Brain microvascular endothelial cell (primary cell): ENCODE data around the gene TMEM143.
A peak's percentile ranks its signal among the peaks of the same experiment; 100 is the strongest.

Source experiments
- DNase-seq: peaks from one replicate; pipeline ENCODE4 v3.0.0-alpha.2; 2020
- H3K27ac ChIP-seq: fragments of 250-450 bp; sonication (Bioruptor Pico); 2 replicates; pipeline ENCODE4 v1.5.1; 2020; ENCODE audit warnings: mild to moderate bottlenecking, moderate library complexity
- H3K27me3 ChIP-seq: fragments of 250-450 bp; sonication (Bioruptor Pico); replicated peaks from 2 replicates; pipeline ENCODE4 v1.5.1; 2020; ENCODE audit warnings: mild to moderate bottlenecking
- H3K36me3 ChIP-seq: fragments of 250-450 bp; sonication (Bioruptor Pico); replicated peaks from 2 replicates; pipeline ENCODE4 v1.5.1; 2020; ENCODE audit warnings: mild to moderate bottlenecking
- H3K4me3 ChIP-seq: 2 replicates; pipeline ENCODE4 v1.5.1; 2011; ENCODE audit warnings: low read depth, mild to moderate bottlenecking, control low read depth, low read length, moderate library complexity
- in situ Hi-C: cut with HindIII; loops from 2 replicates; pipeline ENCODE4 v1.10.0; 2017; ENCODE audit warnings: low sequenced_read_pairs, low pct_ligation_motif_present
- TF ChIP-seq, protein P1 (sequence below): IDR thresholded peaks from 2 replicates; pipeline ENCODE4 v1.5.1; 2011; ENCODE audit warnings: low read depth, mild to moderate bottlenecking, moderate library complexity, low read length, control low read depth, inconsistent platforms; ENCODE audit errors: missing control alignments

TMEM143 gene

DNA sequence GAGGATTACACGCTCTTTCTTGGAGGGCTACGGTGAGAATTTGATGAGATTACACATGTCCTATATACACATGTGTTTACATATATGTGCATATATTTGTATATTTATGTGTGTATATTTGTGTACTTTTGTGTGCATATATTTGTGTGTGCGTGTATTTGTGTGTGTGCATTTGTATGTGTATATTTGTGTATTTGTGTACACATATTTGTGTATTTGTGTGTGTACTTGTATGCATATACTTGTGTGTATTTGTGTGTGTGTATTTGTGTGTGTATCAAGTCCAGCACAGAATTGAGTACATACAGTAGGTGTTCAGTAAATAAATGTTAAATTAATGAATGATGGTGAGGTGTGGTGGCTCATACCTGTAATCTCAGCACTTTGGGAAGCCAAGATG lies 1.8 kb downstream of the TMEM143 start:
- in situ Hi-C loops, result no loop called here
- TF ChIP-seq, protein P1, sequence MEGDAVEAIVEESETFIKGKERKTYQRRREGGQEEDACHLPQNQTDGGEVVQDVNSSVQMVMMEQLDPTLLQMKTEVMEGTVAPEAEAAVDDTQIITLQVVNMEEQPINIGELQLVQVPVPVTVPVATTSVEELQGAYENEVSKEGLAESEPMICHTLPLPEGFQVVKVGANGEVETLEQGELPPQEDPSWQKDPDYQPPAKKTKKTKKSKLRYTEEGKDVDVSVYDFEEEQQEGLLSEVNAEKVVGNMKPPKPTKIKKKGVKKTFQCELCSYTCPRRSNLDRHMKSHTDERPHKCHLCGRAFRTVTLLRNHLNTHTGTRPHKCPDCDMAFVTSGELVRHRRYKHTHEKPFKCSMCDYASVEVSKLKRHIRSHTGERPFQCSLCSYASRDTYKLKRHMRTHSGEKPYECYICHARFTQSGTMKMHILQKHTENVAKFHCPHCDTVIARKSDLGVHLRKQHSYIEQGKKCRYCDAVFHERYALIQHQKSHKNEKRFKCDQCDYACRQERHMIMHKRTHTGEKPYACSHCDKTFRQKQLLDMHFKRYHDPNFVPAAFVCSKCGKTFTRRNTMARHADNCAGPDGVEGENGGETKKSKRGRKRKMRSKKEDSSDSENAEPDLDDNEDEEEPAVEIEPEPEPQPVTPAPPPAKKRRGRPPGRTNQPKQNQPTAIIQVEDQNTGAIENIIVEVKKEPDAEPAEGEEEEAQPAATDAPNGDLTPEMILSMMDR, result no peak
- Histone ChIP-seq H3K27me3 (no peaks in the 10 kb centered on the region), H3K4me3 (no peak overlapping the region), H3K36me3 (no peaks in the 10 kb centered on the region), H3K27ac (no peak overlapping the region)
- no peak for DNase-seq

DNA sequence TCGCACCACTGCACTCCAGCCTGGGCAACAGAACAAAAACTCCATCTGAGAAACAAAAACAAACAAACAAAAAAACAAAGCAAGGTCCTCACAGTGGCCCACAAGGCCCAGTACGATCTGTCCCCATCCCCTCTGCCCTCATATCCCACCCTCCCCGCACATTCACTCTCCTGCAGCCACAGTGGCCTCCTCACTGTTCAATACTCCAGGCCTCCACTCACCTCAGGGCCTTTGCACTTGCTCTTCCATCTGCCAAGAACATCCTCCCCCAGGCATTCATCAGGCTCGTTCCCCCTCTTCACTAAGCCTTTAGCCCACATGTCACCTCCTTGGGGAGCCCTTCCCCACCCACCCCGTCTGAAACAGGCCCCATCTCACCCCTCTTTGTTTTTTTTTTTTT lies 4.6 kb downstream of the TMEM143 start:
- in situ Hi-C loops, result no loop called here
- TF ChIP-seq, protein P1, result no peak
- Histone ChIP-seq H3K27me3 (no peaks in the 10 kb centered on the region), H3K4me3 (no peak overlapping the region), H3K27ac (no peak overlapping the region), H3K36me3 (no peaks in the 10 kb centered on the region)
- no peak for DNase-seq

DNA sequence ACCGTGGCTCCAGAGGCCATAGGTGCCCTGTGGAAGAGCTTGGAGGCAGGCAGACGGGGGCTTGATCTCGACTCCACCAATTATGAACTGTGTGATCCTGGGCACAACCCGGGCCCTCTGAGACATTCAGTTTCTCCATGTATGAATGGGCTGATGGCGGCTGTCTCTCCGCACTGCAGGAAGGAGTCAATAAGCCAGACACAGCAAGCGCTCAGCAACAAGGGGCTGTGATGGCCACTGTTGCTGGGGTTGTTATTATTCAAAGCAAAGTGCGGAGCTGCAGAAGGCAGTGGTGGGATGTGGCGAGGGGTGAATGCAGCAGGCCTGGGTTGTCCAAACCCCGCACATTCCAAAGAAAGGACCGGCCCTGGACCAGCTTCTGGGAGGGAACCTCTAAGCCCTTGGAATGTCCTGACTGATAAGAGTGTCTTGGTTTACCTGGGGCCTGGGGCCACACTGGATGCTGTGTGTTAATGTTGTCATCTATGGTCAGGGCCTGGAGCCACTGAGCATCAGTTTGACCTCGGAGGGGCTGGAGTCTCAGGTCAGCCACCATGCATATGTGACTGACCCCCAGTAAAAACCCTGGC lies 8.3 kb downstream of the TMEM143 start:
- H3K36me3 ChIP-seq, result no peaks in the 10 kb centered on the region
- H3K4me3 ChIP-seq, result no peak overlapping the region
- in situ Hi-C loops, result no loop called here
- no peak for DNase-seq
- no peaks in the 10 kb centered on the region for H3K27me3 ChIP-seq
- TF ChIP-seq, protein P1, result no peak
- H3K27ac ChIP-seq, result no peak overlapping the region

DNA sequence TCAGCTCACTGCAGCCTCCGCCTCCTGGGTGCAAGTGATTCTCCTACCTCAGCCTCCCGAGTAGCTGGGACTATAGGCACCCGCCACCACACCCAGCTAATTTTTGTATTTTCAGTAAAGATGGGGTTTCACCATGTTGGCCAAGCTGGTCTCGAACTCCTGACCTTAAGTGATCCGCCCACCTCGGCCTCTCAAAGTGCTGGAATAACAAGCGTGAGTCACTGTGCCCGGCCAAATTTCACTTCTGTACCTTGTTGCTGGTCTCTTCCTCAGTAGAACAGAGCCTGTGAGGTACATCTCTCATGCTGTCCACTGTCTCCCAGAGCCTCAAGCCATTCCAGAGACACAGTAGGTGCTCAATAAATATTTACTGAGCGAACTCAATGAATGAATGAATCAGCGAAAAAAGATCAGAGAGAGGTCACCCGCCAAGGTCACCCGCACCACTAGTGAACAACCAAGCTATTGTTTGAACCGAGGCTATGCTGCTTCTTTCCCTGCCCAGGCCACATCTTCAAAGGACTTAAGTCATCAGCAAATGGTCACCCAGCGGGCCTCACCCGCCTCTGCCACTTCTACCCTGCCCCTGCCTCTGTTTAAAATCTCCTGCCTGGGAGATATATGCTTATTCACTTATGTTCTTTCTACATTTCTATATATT lies 9.3 kb downstream of the TMEM143 start:
- in situ Hi-C loops, result no loop called here
- TF ChIP-seq, protein P1, result no peak

DNA sequence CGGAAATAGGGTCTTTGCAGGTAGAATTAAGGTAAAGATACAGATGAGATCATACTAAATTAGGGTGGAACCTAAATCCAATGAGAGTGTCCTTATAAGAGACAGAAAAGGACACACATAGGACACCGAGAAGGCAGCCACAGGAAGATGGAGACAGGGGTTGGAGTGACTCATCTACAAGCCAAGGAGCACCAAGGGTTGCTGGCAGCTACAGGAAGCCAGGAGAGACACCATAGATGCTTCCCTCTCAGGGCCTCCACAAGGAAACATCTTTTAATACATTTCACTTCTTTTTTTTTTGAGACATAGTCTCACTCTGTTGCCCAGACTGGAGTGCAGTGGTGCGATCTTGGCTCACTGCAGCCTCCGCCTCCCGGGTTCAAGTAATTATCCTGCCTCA lies 10.1 kb downstream of the TMEM143 start:
- no peak overlapping the region for H3K4me3 ChIP-seq
- no peak overlapping the region for H3K27ac ChIP-seq
- H3K27me3 ChIP-seq, result no peaks in the 10 kb centered on the region
- TF ChIP-seq, protein P1, result no peak
- DNase-seq, result no peak
- no peaks in the 10 kb centered on the region for H3K36me3 ChIP-seq
- in situ Hi-C loops, result no loop called here

More for the DNA sequence above, 9.3 kb downstream of the TMEM143 start:
- H3K4me3 ChIP-seq, result no peak overlapping the region
- no peak overlapping the region for H3K27ac ChIP-seq
- DNase-seq, result peak; percentile 43
- H3K36me3 ChIP-seq, result no peaks in the 10 kb centered on the region
- H3K27me3 ChIP-seq, result no peaks in the 10 kb centered on the region
